ENCODE results near the gene NFATC2.

NFATC2 gene

DNA sequence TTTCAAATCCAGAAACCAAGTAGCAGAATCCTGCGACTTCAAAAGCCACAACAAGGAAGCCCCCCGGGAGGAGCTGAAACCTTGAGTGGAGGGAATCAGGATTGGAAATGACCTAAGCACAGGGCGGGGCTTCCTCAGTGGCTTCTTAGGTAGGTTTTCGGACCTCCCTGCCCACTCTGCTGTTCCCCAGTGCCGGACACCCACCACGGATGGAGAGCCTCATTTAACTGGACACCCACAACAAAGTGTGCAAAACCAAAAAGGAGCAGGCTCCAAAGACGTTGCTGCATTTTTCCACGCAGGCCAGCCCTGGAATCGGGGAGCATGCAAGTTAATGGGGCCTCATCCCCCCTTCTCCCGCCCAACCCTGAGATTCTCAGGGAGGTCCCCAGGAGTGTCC is 144.4 kb downstream of the NFATC2 start:
- no peaks in the 10 kb centered on the region for H3K36me3 ChIP-seq (ENCODE audit: insufficient read depth, low read length)
- no peaks in the 10 kb centered on the region for H3K9me3 ChIP-seq (ENCODE audit: control insufficient read depth, insufficient read depth, low read length)
- H3K4me1 ChIP-seq (ENCODE audit: insufficient read depth, low read length), result peaks cover 18% of the 10 kb centered on the region
- no peak overlapping the region for H3K9ac ChIP-seq (ENCODE audit: low read depth, low read length)

DNA sequence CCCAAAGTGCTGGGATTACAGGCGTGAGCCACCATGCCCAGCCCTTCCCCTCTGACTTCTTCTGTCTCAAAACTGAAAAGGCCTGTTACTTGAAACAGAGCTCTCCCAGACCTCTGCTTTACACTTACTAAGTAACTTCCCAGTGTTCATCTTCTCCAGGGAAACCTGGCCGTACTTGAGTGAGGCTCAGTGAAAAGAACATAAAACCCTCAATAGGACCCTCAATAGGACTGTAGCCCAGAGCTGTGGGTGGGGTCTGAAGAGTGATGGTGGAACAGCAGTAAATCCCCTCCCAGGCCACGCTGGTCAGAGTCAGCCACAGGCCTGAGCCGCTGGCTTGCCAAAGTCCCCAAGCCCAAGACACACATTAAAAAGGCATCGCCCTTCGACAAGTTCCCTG is 145.4 kb downstream of the NFATC2 start:
- peaks cover 19% of the 10 kb centered on the region for H3K4me1 ChIP-seq (ENCODE audit: insufficient read depth, low read length)
- no peaks in the 10 kb centered on the region for H3K36me3 ChIP-seq (ENCODE audit: insufficient read depth, low read length)
- no peak overlapping the region for H3K9ac ChIP-seq (ENCODE audit: low read depth, low read length)
- no peaks in the 10 kb centered on the region for H3K9me3 ChIP-seq (ENCODE audit: control insufficient read depth, insufficient read depth, low read length)

- Histone ChIP-seq H3K9me3 (ENCODE audit: control insufficient read depth, insufficient read depth, low read length) (no peaks in the 10 kb centered on the region), H3K4me1 (ENCODE audit: insufficient read depth, low read length) (peaks cover 19% of the 10 kb centered on the region), H3K9ac (ENCODE audit: low read depth, low read length) (no peak overlapping the region), H3K36me3 (ENCODE audit: insufficient read depth, low read length) (no peaks in the 10 kb centered on the region)
Measured at GRCh38 chr20:51396365-51396909, 146.1 kb downstream of the NFATC2 start.

- no peaks in the 10 kb centered on the region for H3K36me3 ChIP-seq (ENCODE audit: insufficient read depth, low read length)
- H3K9ac ChIP-seq (ENCODE audit: low read depth, low read length), result no peak overlapping the region
- H3K4me1 ChIP-seq (ENCODE audit: insufficient read depth, low read length), result peaks cover 30% of the 10 kb centered on the region
- H3K9me3 ChIP-seq (ENCODE audit: control insufficient read depth, insufficient read depth, low read length), result no peaks in the 10 kb centered on the region
Measured at GRCh38 chr20:51394706-51395105, 147.8 kb downstream of the NFATC2 start.

DNA sequence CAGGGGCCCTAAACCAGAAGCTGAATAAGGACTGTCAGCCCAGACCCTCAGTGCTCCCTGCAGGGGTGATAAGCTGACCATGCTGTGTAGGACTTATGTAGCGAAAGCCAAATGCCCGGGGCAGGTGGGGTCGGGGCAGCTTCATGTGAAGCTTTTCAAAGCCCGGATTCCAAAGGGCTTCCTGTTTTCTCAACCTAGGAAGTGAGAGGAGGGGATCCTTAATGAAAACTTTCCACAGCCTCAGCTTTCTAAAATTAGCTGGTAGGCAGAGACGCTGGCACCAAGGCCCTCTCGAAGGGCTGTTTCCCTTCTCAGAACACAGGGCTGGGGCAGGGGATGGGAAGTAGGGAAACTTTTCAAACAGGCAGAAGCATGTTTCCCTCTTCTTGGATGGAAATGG is 148.9 kb downstream of the NFATC2 start:
- Histone ChIP-seq H3K9ac (ENCODE audit: low read depth, low read length) (no peak overlapping the region), H3K36me3 (ENCODE audit: insufficient read depth, low read length) (no peaks in the 10 kb centered on the region)

DNA sequence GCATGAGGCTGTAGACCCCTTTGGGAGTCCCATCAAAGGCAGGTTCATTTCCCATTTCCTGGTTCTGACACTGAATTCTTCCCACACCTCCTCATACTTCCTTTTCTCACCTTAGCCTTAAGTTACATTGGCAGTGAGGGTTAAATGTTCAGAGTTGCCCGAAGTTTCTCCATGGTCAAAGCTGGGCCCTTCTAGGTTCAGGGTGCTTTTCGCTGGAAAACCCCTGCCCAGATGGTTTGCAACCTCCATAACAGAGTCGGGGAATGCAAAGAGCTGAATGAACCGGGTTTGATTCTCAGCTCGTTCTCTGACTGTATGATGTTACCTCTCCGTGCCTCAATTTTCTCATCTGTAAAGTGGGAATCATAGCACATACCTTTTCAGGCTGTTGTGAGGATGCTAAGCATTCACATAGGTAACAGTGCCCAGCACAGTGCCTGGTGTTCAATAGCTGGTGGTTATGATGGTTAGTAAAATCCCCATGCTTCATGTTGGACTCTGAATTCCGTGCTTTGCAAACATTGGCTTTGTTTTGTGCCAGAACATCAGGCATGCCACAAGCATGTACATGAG is 149.8 kb downstream of the NFATC2 start:
- Histone ChIP-seq H3K36me3 (ENCODE audit: insufficient read depth, low read length) (no peaks in the 10 kb centered on the region), H3K4me1 (ENCODE audit: insufficient read depth, low read length) (peaks cover 41% of the 10 kb centered on the region), H3K9ac (ENCODE audit: low read depth, low read length) (no peak overlapping the region), H3K9me3 (ENCODE audit: control insufficient read depth, insufficient read depth, low read length) (no peaks in the 10 kb centered on the region)

More for the DNA sequence above, 148.9 kb downstream of the NFATC2 start:
- no peaks in the 10 kb centered on the region for H3K9me3 ChIP-seq (ENCODE audit: control insufficient read depth, insufficient read depth, low read length)
- peaks cover 38% of the 10 kb centered on the region for H3K4me1 ChIP-seq (ENCODE audit: insufficient read depth, low read length)

DNA sequence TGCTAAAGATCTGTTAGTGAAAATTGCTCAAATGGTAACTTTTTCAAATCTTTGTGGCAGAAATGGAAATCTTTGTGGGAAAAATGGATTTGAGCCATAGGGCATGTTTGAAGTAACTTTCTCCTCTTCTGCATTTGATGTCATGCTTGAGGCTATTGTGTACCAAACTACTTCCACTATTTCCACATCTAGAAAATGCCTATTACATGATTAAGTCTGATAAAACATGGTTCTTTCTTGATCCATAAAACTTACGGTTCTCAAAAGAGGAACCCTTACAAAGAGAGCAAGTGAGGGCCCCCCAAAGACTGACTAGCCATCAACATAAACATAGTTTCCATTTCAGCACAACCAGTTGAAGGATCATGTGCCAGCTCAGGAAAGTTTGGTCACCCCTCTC is 150.6 kb downstream of the NFATC2 start:
- Histone ChIP-seq H3K9me3 (ENCODE audit: control insufficient read depth, insufficient read depth, low read length) (no peaks in the 10 kb centered on the region), H3K4me1 (ENCODE audit: insufficient read depth, low read length) (peaks cover 45% of the 10 kb centered on the region), H3K9ac (ENCODE audit: low read depth, low read length) (no peak overlapping the region), H3K36me3 (ENCODE audit: insufficient read depth, low read length) (no peaks in the 10 kb centered on the region)

DNA sequence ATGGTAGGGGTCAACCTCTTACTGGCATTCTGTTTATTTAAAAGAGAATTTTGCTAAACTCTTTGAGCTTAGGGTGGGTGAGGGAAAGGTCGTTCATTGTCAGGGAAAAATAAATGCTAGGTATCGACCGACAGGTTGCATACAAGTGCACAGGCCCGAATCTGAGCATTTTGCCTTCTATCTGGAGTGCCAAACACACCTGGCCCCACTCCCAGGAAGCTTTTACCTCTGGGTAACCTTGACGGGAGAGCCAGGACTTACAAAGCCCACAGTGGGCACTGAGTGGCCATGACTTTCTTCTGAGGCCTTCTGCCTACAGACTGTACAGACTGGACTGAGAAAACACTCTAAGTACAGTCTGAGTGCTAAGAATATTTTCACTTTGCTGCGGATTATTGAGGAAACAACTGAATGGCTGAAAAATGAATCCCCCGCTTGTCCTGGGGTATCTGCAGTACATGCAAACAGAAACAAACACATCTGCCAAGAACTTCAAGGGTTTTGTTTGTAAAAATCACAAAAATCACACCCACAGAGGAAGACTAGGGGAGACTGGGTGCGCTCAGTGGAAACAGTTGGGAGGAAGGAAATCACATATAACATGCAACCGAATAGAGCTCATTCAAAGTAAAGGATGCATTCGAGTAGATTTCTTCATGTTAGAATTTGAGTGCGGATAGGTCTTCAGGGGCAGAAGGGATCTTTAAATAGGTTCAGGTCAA is 152.8 kb downstream of the NFATC2 start:
- Histone ChIP-seq H3K9me3 (ENCODE audit: control insufficient read depth, insufficient read depth, low read length) (no peaks in the 10 kb centered on the region), H3K9ac (ENCODE audit: low read depth, low read length) (no peak overlapping the region), H3K36me3 (ENCODE audit: insufficient read depth, low read length) (no peaks in the 10 kb centered on the region), H3K4me1 (ENCODE audit: insufficient read depth, low read length) (peaks cover 52% of the 10 kb centered on the region)

DNA sequence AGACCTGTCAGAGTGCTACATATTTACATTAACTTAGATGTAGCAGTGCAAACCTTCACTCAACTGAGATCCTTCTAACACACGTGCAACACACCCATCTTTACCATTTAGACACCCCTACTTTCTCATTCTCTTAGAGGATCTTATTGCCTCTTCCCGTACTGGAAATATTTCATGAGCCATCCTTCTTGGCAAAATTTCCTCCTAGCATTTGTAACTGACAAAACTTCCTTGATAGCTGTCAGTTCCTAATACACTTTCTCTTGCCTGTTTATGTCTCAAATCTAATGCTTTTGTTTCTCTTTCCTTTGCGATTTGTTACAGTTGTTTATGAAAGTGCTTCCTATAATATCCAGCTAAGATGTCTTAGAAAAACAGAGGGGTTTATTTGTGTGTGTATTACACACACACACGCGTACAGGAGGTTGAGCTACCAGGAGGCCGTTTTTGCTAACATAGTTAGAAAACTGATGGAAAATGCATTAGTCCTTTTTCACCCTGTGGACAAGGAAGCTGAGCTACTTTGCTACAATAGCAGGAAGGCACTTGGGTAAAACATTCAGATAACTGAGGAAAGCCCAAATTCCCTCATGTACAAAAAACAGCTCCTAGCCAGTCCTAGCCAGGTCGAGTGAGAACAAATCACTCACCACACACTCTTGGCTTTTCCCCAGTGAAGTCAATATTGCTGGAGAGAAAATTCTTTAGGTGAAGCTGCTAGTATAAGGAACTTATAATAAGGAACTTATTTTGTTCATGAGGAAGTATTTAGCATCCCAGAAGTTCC is 153.6 kb downstream of the NFATC2 start:
- Histone ChIP-seq H3K4me1 (ENCODE audit: insufficient read depth, low read length) (peaks cover 49% of the 10 kb centered on the region), H3K9ac (ENCODE audit: low read depth, low read length) (no peak overlapping the region), H3K36me3 (ENCODE audit: insufficient read depth, low read length) (no peaks in the 10 kb centered on the region), H3K9me3 (ENCODE audit: control insufficient read depth, insufficient read depth, low read length) (no peaks in the 10 kb centered on the region)

DNA sequence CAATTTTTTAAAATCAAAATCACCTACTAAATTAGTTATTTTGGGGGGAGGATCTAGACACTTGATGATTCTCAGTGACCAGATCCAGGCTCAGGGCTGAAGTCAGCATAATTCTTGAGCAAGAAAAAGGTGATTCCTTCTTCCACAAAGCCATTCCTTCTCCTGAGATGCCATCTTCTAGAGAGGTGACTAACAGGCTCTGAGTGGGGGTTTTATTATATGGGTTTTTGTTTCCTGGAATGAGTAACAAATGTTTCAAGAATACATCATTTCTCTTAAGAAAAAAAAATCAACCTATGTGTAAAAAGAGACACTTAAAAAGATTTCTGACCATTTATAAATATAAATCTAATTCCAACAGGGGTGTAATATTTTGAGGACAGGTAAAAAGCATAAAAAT is 154.3 kb downstream of the NFATC2 start:
- Histone ChIP-seq H3K36me3 (ENCODE audit: insufficient read depth, low read length) (no peaks in the 10 kb centered on the region), H3K4me1 (ENCODE audit: insufficient read depth, low read length) (peaks cover 42% of the 10 kb centered on the region), H3K9ac (ENCODE audit: low read depth, low read length) (no peak overlapping the region)

GRCh38 chr20:51387125-51387875 is 155.2 kb downstream of the NFATC2 start:
- peaks cover 39% of the 10 kb centered on the region for H3K4me1 ChIP-seq (ENCODE audit: insufficient read depth, low read length)
- no peaks in the 10 kb centered on the region for H3K9me3 ChIP-seq (ENCODE audit: control insufficient read depth, insufficient read depth, low read length)
- H3K36me3 ChIP-seq (ENCODE audit: insufficient read depth, low read length), result no peaks in the 10 kb centered on the region
- H3K9ac ChIP-seq (ENCODE audit: low read depth, low read length), result no peak overlapping the region; the same call in 1 of the 2 replicates

More for the DNA sequence above, 154.3 kb downstream of the NFATC2 start:
- no peaks in the 10 kb centered on the region for H3K9me3 ChIP-seq (ENCODE audit: control insufficient read depth, insufficient read depth, low read length)

GRCh38 chr20:51386586-51386985 is 155.9 kb downstream of the NFATC2 start:
- H3K4me1 ChIP-seq (ENCODE audit: insufficient read depth, low read length), result peaks cover 39% of the 10 kb centered on the region
- no peaks in the 10 kb centered on the region for H3K36me3 ChIP-seq (ENCODE audit: insufficient read depth, low read length)
- H3K9me3 ChIP-seq (ENCODE audit: control insufficient read depth, insufficient read depth, low read length), result no peaks in the 10 kb centered on the region
- no peak overlapping the region for H3K9ac ChIP-seq (ENCODE audit: low read depth, low read length)

DNA sequence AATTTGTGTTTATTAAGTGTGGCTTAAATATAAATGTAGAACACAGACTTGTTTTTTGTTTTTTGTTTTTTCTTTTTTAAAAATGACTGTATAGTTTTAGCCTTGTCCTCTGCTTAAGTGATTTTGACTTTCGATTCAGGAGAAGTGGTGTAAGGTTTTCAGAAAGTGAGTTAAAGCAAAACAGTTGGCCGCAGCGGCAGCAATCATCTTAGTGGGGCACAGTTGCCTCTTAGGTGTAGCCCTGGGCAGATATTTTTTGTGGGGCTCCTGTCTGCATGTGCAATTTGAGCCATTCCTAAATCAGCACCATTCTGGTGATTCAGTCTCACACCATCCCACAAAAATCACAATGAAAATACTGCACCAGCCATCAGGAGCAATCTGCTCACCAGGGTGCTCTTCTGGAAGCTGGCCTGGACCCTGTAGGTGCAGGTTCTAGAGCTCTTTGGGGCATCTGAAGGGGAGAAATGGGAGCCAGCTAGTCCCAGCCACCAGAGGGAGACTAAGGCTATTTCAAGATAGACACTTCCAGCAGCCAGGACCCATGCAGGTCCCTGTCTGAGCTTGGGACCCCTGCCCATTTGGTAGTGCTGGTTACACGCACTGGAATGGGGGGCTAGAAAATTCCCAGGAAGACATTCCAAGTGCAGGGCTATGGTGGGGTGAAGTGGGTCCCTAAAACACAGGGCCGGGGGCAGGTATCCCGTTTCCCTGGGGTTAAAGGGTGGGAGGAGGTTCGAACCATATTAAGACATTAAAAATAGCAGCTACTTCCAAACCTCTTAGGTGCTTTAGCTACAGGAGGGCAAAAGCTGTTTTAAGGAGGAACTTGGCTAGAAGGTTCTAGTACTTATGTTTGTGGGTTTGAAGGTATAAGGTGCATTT is 156.6 kb downstream of the NFATC2 start:
- Histone ChIP-seq H3K4me1 (ENCODE audit: insufficient read depth, low read length) (peaks cover 39% of the 10 kb centered on the region), H3K9ac (ENCODE audit: low read depth, low read length) (no peak overlapping the region), H3K9me3 (ENCODE audit: control insufficient read depth, insufficient read depth, low read length) (no peaks in the 10 kb centered on the region)

More for the DNA sequence above, 156.6 kb downstream of the NFATC2 start:
- no peaks in the 10 kb centered on the region for H3K36me3 ChIP-seq (ENCODE audit: insufficient read depth, low read length)
